IMR-90 (cell line): ENCODE results near the gene GRM4. TPM values are rescaled to one million over a fixed set of nuclear protein-coding genes. Genes with fewer than 3 reads are reported as not detected.
A peak's percentile ranks its signal among the peaks of the same experiment; 100 is the strongest.

Source experiments
- ATAC-seq: fragments of 200-7000 bp; cut with Tn5 transposase; 2 replicates; pipeline ENCODE4 v1.9.1; 2020; ENCODE audit warnings: low read depth, mild to moderate bottlenecking, moderate library complexity
- BruUV-seq: library from RNA; stranded (reverse); fragments of 400-500 nt; replicated peaks from 2 replicates; lab custom pipeline; 2021; lab: Mats Ljungman, UMichigan
- CTCF ChIA-PET: fragments of 300-600 bp; formaldehyde crosslinking; extraction: SDS; loops from one replicate; lab custom pipeline; 2021; ENCODE audit warnings: antibody characterized with exemption; lab: Yijun Ruan, JAX
- POLR2A ChIA-PET: fragments of 300-600 bp; sonication (Branson Sonifier 250); formaldehyde crosslinking; loops from one replicate; lab custom pipeline; 2022; ENCODE audit warnings: antibody characterized with exemption; ENCODE audit not compliant: unreplicated experiment; lab: Charles Lee
- DNase-seq: peaks from one replicate; pipeline ENCODE4 v3.0.0; 2013
- H2AFZ ChIP-seq: replicated peaks from 2 replicates; pipeline ENCODE3; 2013; ENCODE audit warnings: low read length, mild to moderate bottlenecking; ENCODE audit not compliant: poor library complexity
- H2AK5ac ChIP-seq: 2 replicates; pipeline ENCODE4 v1.6.1; 2013; ENCODE audit warnings: low read depth, low read length, inconsistent platforms
- H2AK9ac ChIP-seq: replicated peaks from 2 replicates; pipeline ENCODE3; 2013; ENCODE audit warnings: mild to moderate bottlenecking, low read depth, low read length, moderate library complexity; ENCODE audit not compliant: poor library complexity
- H2BK120ac ChIP-seq: 2 replicates; pipeline ENCODE4 v1.6.1; 2013; ENCODE audit warnings: low read depth, low read length, inconsistent platforms
- H2BK15ac ChIP-seq: 3 replicates; pipeline ENCODE4 v1.6.1; 2013; ENCODE audit warnings: low read depth, low read length, inconsistent platforms
- H2BK20ac ChIP-seq: 2 replicates; pipeline ENCODE4 v1.6.1; 2013; ENCODE audit warnings: low read depth, mild to moderate bottlenecking, inconsistent platforms, low read length, moderate library complexity
- H2BK5ac ChIP-seq: 2 replicates; pipeline ENCODE4 v1.6.1; 2013; ENCODE audit warnings: mild to moderate bottlenecking, low read depth, low read length, inconsistent platforms; ENCODE audit not compliant: poor library complexity, severe bottlenecking
- H3K14ac ChIP-seq: replicated peaks from 2 replicates; pipeline ENCODE4 v1.6.1; 2013; ENCODE audit warnings: low read depth, low read length, inconsistent platforms
- H3K18ac ChIP-seq: 2 replicates; pipeline ENCODE4 v1.6.1; 2013; ENCODE audit warnings: low read depth, low read length, control low read depth
- H3K23ac ChIP-seq: 2 replicates; pipeline ENCODE4 v1.6.1; 2013; ENCODE audit warnings: low read depth, low read length, inconsistent platforms
- H3K27ac ChIP-seq: 2 replicates; pipeline ENCODE4 v1.5.1; 2013; ENCODE audit warnings: mild to moderate bottlenecking, control low read depth, low read length; ENCODE audit not compliant: insufficient read depth
- H3K27me3 ChIP-seq: 2 replicates; pipeline ENCODE4 v1.6.1; 2013; ENCODE audit warnings: low read length; ENCODE audit not compliant: control insufficient read depth, insufficient read depth
- H3K36me3 ChIP-seq: 2 replicates; pipeline ENCODE4 v1.6.1; 2013; ENCODE audit warnings: low read length, mixed read lengths; ENCODE audit not compliant: control insufficient read depth, insufficient read depth
- H3K4ac ChIP-seq: 2 replicates; pipeline ENCODE4 v1.6.1; 2013; ENCODE audit warnings: low read depth, low read length, inconsistent platforms
- H3K4me1 ChIP-seq: 2 replicates; pipeline ENCODE4 v1.6.1; 2013; ENCODE audit warnings: low read length, mixed read lengths; ENCODE audit not compliant: control insufficient read depth, insufficient read depth
- H3K4me2 ChIP-seq: 2 replicates; pipeline ENCODE4 v1.6.1; 2013; ENCODE audit warnings: low read depth, mild to moderate bottlenecking, control low read depth, low read length, moderate library complexity
- H3K4me3 ChIP-seq: 2 replicates; pipeline ENCODE4 v1.5.1; 2013; ENCODE audit warnings: low read depth, mild to moderate bottlenecking, control low read depth, low read length, moderate library complexity; ENCODE audit not compliant: insufficient read depth
- H3K56ac ChIP-seq: 2 replicates; pipeline ENCODE4 v1.6.1; 2013; ENCODE audit warnings: low read length, inconsistent platforms; ENCODE audit not compliant: insufficient read depth; ENCODE audit errors: extremely low read depth
- H3K79me1 ChIP-seq, 2 experiments: 2 replicates each; pipeline ENCODE4 v1.6.1; 2013; ENCODE audit warnings: low read length in 2 of 2, inconsistent platforms in 1 of 2, low read depth in 1 of 2
- H3K9ac ChIP-seq: 2 replicates; pipeline ENCODE4 v1.6.1; 2013; ENCODE audit warnings: low read depth, low read length, control low read depth
- H3K9me1 ChIP-seq: 2 replicates; pipeline ENCODE4 v1.6.1; 2013; ENCODE audit warnings: low read length, inconsistent platforms; ENCODE audit not compliant: insufficient read depth
- H3K9me3 ChIP-seq: 2 replicates; pipeline ENCODE4 v1.6.1; 2013; ENCODE audit warnings: low read length; ENCODE audit not compliant: control insufficient read depth, insufficient read depth
- H4K20me1 ChIP-seq: 2 replicates; pipeline ENCODE4 v1.6.1; 2013; ENCODE audit warnings: low read length, inconsistent platforms; ENCODE audit not compliant: insufficient read depth
- H4K5ac ChIP-seq: 2 replicates; pipeline ENCODE4 v1.6.1; 2013; ENCODE audit warnings: mild to moderate bottlenecking, low read depth, low read length, control low read depth
- H4K8ac ChIP-seq, 2 experiments: 2 replicates each; pipeline ENCODE4 v1.6.1; 2013; ENCODE audit warnings: low read depth in 2 of 2, low read length in 2 of 2, control low read depth in 1 of 2, inconsistent platforms in 1 of 2
- H4K91ac ChIP-seq: 2 replicates; pipeline ENCODE4 v1.6.1; 2013; ENCODE audit warnings: low read depth, low read length, inconsistent platforms; ENCODE audit not compliant: insufficient read depth
- CEBPB ChIP-seq: IDR thresholded peaks from 2 replicates; pipeline ENCODE4 v1.6.1; 2012; ENCODE audit warnings: low read depth, low read length, improper control_type of control experiment
- CHD1 ChIP-seq: IDR thresholded peaks from 2 replicates; pipeline ENCODE4 v1.6.1; 2012; ENCODE audit warnings: low read depth, low read length, improper control_type of control experiment
- ELK1 ChIP-seq: fragments of 150-350 bp; IDR thresholded peaks from 2 replicates; pipeline ENCODE4 v1.6.1; 2016; ENCODE audit warnings: low read depth, mild to moderate bottlenecking, low read length, moderate library complexity, borderline replicate concordance
- FOS ChIP-seq: fragments of 150-350 bp; IDR thresholded peaks from 2 replicates; pipeline ENCODE4 v1.6.1; 2016; ENCODE audit warnings: low read depth, low read length
- MXI1 ChIP-seq: IDR thresholded peaks from 2 replicates; pipeline ENCODE4 v1.6.1; 2012; ENCODE audit warnings: low read depth, mild to moderate bottlenecking, low read length, moderate library complexity, borderline replicate concordance
- RAD21 ChIP-seq: IDR thresholded peaks from 2 replicates; pipeline ENCODE4 v1.6.1; 2012; ENCODE audit warnings: low read length, improper control_type of control experiment
- RCOR1 ChIP-seq: IDR thresholded peaks from 2 replicates; pipeline ENCODE4 v1.6.1; 2012; ENCODE audit warnings: mild to moderate bottlenecking, low read length, improper control_type of control experiment; ENCODE audit not compliant: insufficient replicate concordance
- WGBS, 2 experiments: methylation state at CpG; one replicate each; pipeline versions ENCODE4 v1.1.5 to v1.1.7; 2013; ENCODE audit warnings: missing lambda C conversion rate in 2 of 2; ENCODE audit not compliant: insufficient read length in 1 of 2; ENCODE audit errors: extremely low coverage in 2 of 2; 5-methylcytosine and 5-hydroxymethylcytosine counted together
- dilution Hi-C: fragments of 300-500 bp; cut with HindIII; formaldehyde crosslinking; loops from one replicate; pipeline ENCODE4 v1.14.3; 2018; ENCODE audit warnings: low sequenced_read_pairs; ENCODE audit not compliant: unreplicated experiment
- in situ Hi-C: fragments of 300-500 bp; cut with MboI; formaldehyde crosslinking; loops from 3 replicates; pipeline ENCODE4 v1.14.3; 2019; ENCODE audit warnings: low sequenced_read_pairs, inconsistent platforms, mixed read lengths
- intact Hi-C: fragments of 100-400 bp; cut with micrococcal nuclease; formaldehyde crosslinking; loops from 2 replicates; pipeline ENCODE4 v1.10.0; 2022
- polyA plus RNA-seq, 3 experiments: library from polyadenylated mRNA; depleted of rRNA; stranded (reverse); fragments of >200 nt; gene quantifications; 2 replicates each; pipeline ENCODE4 v1.2.3, GENCODE V29; 2012; ENCODE audit warnings: low replicate concordance in 1 of 3
- total RNA-seq: library from RNA; depleted of rRNA; stranded (reverse); fragments of >200 nt; gene quantifications from 2 replicates; pipeline ENCODE4 v1.2.3, GENCODE V29; 2012
- TF ChIP-seq, protein P1 (sequence below): fragments of 150-350 bp; IDR thresholded peaks from 2 replicates; pipeline ENCODE4 v1.6.1; 2017; ENCODE audit warnings: mild to moderate bottlenecking, antibody characterized with exemption, low read length, low read depth

Gene GRM4
- total and polyA plus RNA-seq, 2 of the 4 experiments (the other 2 are of a cell fraction): 0.02 TPM; not detected in 1

GRCh38 chr6:34145161-34146020 is 496 bp downstream of the GRM4 start:
- no peak overlapping the region for H3K27ac ChIP-seq
- in situ Hi-C loops: no loop called here

More at GRCh38 chr6:34145161-34146020, 496 bp downstream of the GRM4 start:
- H3K9me3 ChIP-seq: no peaks in the 10 kb centered on the region
- no peak overlapping the region for H2BK120ac ChIP-seq
- H3K36me3 ChIP-seq: no peaks in the 10 kb centered on the region
- ChIA-PET CTCF (interaction anchor here (1.1 kb wide), 1 partner anchor 90 kb away, joined by 3 read pairs; no protein-coding TSS in a partner anchor), POLR2A (interaction anchor here (0.6 kb wide), 1 partner anchor 51 kb away, joined by 3 read pairs; no protein-coding TSS in a partner anchor)
- no peak overlapping the region for H2AK5ac ChIP-seq
- H3K79me1 ChIP-seq: no peaks in the 10 kb centered on the region
- H4K5ac ChIP-seq: no peak overlapping the region
- TF ChIP-seq ELK1 (no peak), MXI1 (no peak), CEBPB (no peak), RCOR1 (no peak), FOS (no peak), CHD1 (no peak), RAD21 (no peak)
- TF ChIP-seq, protein P1, sequence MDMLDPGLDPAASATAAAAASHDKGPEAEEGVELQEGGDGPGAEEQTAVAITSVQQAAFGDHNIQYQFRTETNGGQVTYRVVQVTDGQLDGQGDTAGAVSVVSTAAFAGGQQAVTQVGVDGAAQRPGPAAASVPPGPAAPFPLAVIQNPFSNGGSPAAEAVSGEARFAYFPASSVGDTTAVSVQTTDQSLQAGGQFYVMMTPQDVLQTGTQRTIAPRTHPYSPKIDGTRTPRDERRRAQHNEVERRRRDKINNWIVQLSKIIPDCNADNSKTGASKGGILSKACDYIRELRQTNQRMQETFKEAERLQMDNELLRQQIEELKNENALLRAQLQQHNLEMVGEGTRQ: no peak
- peaks cover 6% of the 10 kb centered on the region; the same call in 1 of the 2 replicates for H3K4me1 ChIP-seq
- no peak overlapping the region for H3K4ac ChIP-seq
- H2BK5ac ChIP-seq: no peak overlapping the region
- intact Hi-C loops: no loop called here
- ATAC-seq: peak; percentile 85
- BruUV-seq: no TSS peak
- H2BK20ac ChIP-seq: no peak overlapping the region
- 1% methylated on average over 43 of the region's 100 CpGs; no CpG with 5 or more reads in 1 of the 2 experiments for WGBS, 2 experiments
- no peak overlapping the region for H4K8ac ChIP-seq
- H3K27me3 ChIP-seq: peaks cover 88% of the 10 kb centered on the region
- peak overlapping the region; percentile 48 for H2AK9ac ChIP-seq
- H4K91ac ChIP-seq: no peak overlapping the region
- H3K14ac ChIP-seq: no peak overlapping the region
- DNase-seq: peak; percentile 46
- peak overlapping the region; percentile 22 for H3K4me3 ChIP-seq
- H2BK15ac ChIP-seq: no peak overlapping the region
- H3K9ac ChIP-seq: no peak overlapping the region
- no peaks in the 10 kb centered on the region; the same call in 1 of the 2 replicates for H4K20me1 ChIP-seq
- H3K9me1 ChIP-seq: no peaks in the 10 kb centered on the region
- no peak overlapping the region for H3K18ac ChIP-seq
- dilution Hi-C loops: no loop called here
- H3K56ac ChIP-seq: no peak overlapping the region
- H3K4me2 ChIP-seq: peak overlapping the region; percentile 55
- H2AFZ ChIP-seq: peak overlapping the region; percentile 74
- H3K23ac ChIP-seq: no peak overlapping the region
